Loucy (cell line): ENCODE data around the gene PRIMA1.

Source experiments
- CTCF ChIP-seq: fragments of 200-600 bp; sonication (generic); conservative IDR thresholded peaks from 2 replicates; pipeline ENCODE4 v1.5.1; 2014; ENCODE audit warnings: mild to moderate bottlenecking, antibody characterized with exemption, low read length
- EZH2phosphoT487 ChIP-seq: fragments of 200-600 bp; IDR thresholded peaks from 2 replicates; pipeline ENCODE4 v1.6.1; 2018; ENCODE audit warnings: antibody characterized with exemption, mild to moderate bottlenecking, moderate library complexity, borderline replicate concordance

GRCh38 chr14:93733631-93734030 is 54.7 kb downstream of the PRIMA1 start:
- no peak for TF ChIP-seq CTCF
- TF ChIP-seq EZH2phosphoT487, result no peak
